K562 (cell line): ENCODE data around the gene ACE. TPM values are rescaled to one million over a fixed set of nuclear protein-coding genes. Genes with fewer than 3 reads are reported as not detected.

Source experiments
- CCAR2 ChIP-seq: fragments of 200-400 bp; formaldehyde crosslinking; IDR thresholded peaks from 2 replicates; pipeline ENCODE4 v1.6.1; 2017; ENCODE audit warnings: mild to moderate bottlenecking, low read depth, low read length
- DDX20 ChIP-seq: fragments of 450-650 bp; IDR thresholded peaks from 2 replicates; pipeline ENCODE4 v1.6.1; 2016; ENCODE audit warnings: missing genetic modification characterization, low read depth, mild to moderate bottlenecking, missing compliant biosample characterization, moderate library complexity
- ELF4 ChIP-seq: fragments of 450-650 bp; formaldehyde crosslinking; IDR thresholded peaks from 2 replicates; pipeline ENCODE4 v1.4.0; 2022; ENCODE audit warnings: missing genetic modification characterization
- JUND ChIP-seq, 2 experiments: IDR thresholded peaks; 2 replicates in 1 of 2; 3 replicates in 1 of 2; pipeline ENCODE4 v1.6.1; 2011; ENCODE audit warnings: borderline replicate concordance in 2 of 2, low read depth in 2 of 2, low read length in 2 of 2, improper control_type of control experiment in 1 of 2, missing biosample characterization in 1 of 2, missing genetic modification characterization in 1 of 2, missing genetic modification reagents in 1 of 2
- MECOM ChIP-seq: fragments of 250-450 bp; sonication (Bioruptor Pico); IDR thresholded peaks from 2 replicates; pipeline ENCODE4 v1.8.0; 2022; ENCODE audit warnings: inconsistent platforms
- NR1H2 ChIP-seq: sonication (generic); formaldehyde crosslinking; IDR thresholded peaks from 2 replicates; pipeline ENCODE4 v1.4.0; 2020; ENCODE audit warnings: mild to moderate bottlenecking, missing genetic modification reagents
- PCBP2 ChIP-seq: fragments of 200-400 bp; formaldehyde crosslinking; IDR thresholded peaks from 2 replicates; pipeline ENCODE4 v1.6.1; 2018; ENCODE audit warnings: low read length, low read depth, mild to moderate bottlenecking, moderate library complexity; ENCODE audit not compliant: poor library complexity, severe bottlenecking
- RBM14 ChIP-seq: fragments of 200-400 bp; formaldehyde crosslinking; IDR thresholded peaks from 2 replicates; pipeline ENCODE4 v1.6.1; 2018; ENCODE audit warnings: low read depth, mild to moderate bottlenecking, low read length, moderate library complexity, borderline replicate concordance; ENCODE audit not compliant: insufficient read depth
- SAP30 ChIP-seq: fragments of 200-600 bp; sonication (generic); IDR thresholded peaks from 2 replicates; pipeline ENCODE4 v1.6.1; 2012; ENCODE audit warnings: borderline replicate concordance, low read depth, mild to moderate bottlenecking, moderate library complexity, low read length, control low read depth, inconsistent platforms; ENCODE audit not compliant: insufficient read depth, poor library complexity, severe bottlenecking
- SMAD3 ChIP-seq: fragments of 450-650 bp; formaldehyde crosslinking; conservative IDR thresholded peaks from 2 replicates; pipeline ENCODE4 v1.4.0; 2020; ENCODE audit warnings: mild to moderate bottlenecking
- TAF7 ChIP-seq: fragments of 450-650 bp; IDR thresholded peaks from 2 replicates; pipeline ENCODE4 v1.6.1; 2016; ENCODE audit warnings: missing genetic modification characterization, missing compliant biosample characterization
- ZFP1 ChIP-seq: fragments of 450-650 bp; formaldehyde crosslinking; IDR thresholded peaks from 2 replicates; pipeline ENCODE4 v1.4.0; 2020; ENCODE audit warnings: mild to moderate bottlenecking, mixed read lengths
- ZNF239 ChIP-seq: fragments of 250-450 bp; sonication (Bioruptor Pico); IDR thresholded peaks from 2 replicates; pipeline ENCODE4 v1.4.0; 2020; ENCODE audit warnings: mild to moderate bottlenecking
- ZNF41 ChIP-seq: fragments of 250-450 bp; sonication (Bioruptor Pico); conservative IDR thresholded peaks from 2 replicates; pipeline ENCODE4 v1.4.0; 2020; ENCODE audit warnings: mild to moderate bottlenecking
- ZNF764 ChIP-seq: fragments of 250-450 bp; sonication (Bioruptor Pico); IDR thresholded peaks from 2 replicates; pipeline ENCODE4 v1.4.0; 2020; ENCODE audit warnings: low read depth, mild to moderate bottlenecking, moderate library complexity
- polyA plus RNA-seq, 8 experiments: library from polyadenylated mRNA; depleted of rRNA in 4 of 8; stranded (reverse) in 5 of 8; unstranded in 3 of 8; fragments of >200 nt; fragmentation: Nextera tagmentation in 2 of 8; fragmentation: Illumina TruSeq in 1 of 8; extraction: Ambion mirVana in 2 of 8; extraction: Trizol in 1 of 8; gene quantifications; 2 replicates each; pipeline versions ENCODE4 v1.2.1 to v1.2.3, GENCODE V29; 2011 to 2014; ENCODE audit warnings: inconsistent platforms in 1 of 8, missing spikeins in 1 of 8
- total RNA-seq, 7 experiments: library from RNA; depleted of rRNA in 6 of 7; stranded (reverse); fragments of >200 nt in 6 of 7; fragmentation: Illumina TruSeq in 2 of 7; extraction: Trizol in 2 of 7; gene quantifications; 2 replicates each; pipeline versions ENCODE4 v1.2.1 to v1.2.3, GENCODE V29; 2011 to 2021; ENCODE audit warnings: low replicate concordance in 1 of 7
- TF ChIP-seq, protein P1 (sequence below): sonication (generic); formaldehyde crosslinking; IDR thresholded peaks from 2 replicates; pipeline ENCODE4 v1.8.1; 2023; ENCODE audit warnings: mild to moderate bottlenecking, missing genetic modification reagents
- TF ChIP-seq, protein P2 (sequence below): sonication (generic); formaldehyde crosslinking; IDR thresholded peaks from 2 replicates; pipeline ENCODE4 v1.8.0; 2023; ENCODE audit warnings: mild to moderate bottlenecking, missing genetic modification reagents
- TF ChIP-seq, protein P3 (sequence below), 2 experiments: IDR thresholded peaks in 1 of 2; conservative IDR thresholded peaks in 1 of 2; 2 replicates each; pipeline ENCODE4 v1.6.1; 2016; ENCODE audit warnings: low read depth in 2 of 2, mild to moderate bottlenecking in 1 of 2, missing compliant biosample characterization in 1 of 2, missing genetic modification characterization in 1 of 2, moderate library complexity in 1 of 2

The ACE gene
- total and polyA plus RNA-seq, 9 of the 15 experiments (the other 6 are each of a cell fraction or from before 2014, with no cell fraction given): 0.07 to 2.5 (median 0.47) TPM; not detected in 1

DNA sequence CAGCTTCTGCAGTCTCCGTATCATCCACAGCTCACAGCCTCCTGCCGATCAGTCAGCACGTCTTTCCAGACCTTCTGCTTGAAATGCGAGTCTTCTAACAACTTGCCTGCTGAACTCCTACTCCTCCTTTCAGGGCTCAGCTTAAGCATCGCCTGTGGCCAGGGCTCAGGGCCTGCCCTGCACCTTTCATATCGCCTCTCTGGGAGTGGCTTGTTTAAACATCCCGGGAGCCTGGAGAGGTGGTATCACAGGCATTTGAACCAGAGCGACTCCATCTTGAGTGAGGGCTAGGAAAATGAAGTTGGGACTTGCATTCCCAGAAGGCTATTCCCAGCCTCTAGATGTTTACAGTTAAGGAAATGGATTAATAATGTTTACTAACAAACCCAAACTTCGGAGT lies 16.8 kb upstream of the ACE start (continued):
- TF ChIP-seq, protein P1, sequence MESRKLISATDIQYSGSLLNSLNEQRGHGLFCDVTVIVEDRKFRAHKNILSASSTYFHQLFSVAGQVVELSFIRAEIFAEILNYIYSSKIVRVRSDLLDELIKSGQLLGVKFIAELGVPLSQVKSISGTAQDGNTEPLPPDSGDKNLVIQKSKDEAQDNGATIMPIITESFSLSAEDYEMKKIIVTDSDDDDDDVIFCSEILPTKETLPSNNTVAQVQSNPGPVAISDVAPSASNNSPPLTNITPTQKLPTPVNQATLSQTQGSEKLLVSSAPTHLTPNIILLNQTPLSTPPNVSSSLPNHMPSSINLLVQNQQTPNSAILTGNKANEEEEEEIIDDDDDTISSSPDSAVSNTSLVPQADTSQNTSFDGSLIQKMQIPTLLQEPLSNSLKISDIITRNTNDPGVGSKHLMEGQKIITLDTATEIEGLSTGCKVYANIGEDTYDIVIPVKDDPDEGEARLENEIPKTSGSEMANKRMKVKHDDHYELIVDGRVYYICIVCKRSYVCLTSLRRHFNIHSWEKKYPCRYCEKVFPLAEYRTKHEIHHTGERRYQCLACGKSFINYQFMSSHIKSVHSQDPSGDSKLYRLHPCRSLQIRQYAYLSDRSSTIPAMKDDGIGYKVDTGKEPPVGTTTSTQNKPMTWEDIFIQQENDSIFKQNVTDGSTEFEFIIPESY: no peak
- TF ChIP-seq ZNF239 (peak; percentile 78), TAF7 (0 out of 2 replicates have a peak, but pooled peaks have one; percentile 43), ZFP1 (no peak; the same call in 1 of the 2 replicates), JUND (IDR thresholded peaks at IDR 0.05; ENCODE audit: borderline replicate concordance, low read depth, low read length) (no peak), JUND (tag; IDR thresholded peaks at IDR 0.05; ENCODE audit: borderline replicate concordance, low read depth, low read length) (no peak), NR1H2 (CRISPR knock-in tag) (no peak), PCBP2 (no peak), DDX20 (tag) (peak; percentile 88), ZNF764 (CRISPR knock-in tag) (no peak), RBM14 (no peak), SMAD3 (CRISPR knock-in tag) (peak; percentile 92), MECOM (CRISPR knock-in tag) (peak; percentile 87), SAP30 (no peak), ELF4 (no peak; the same call in 1 of the 2 replicates), ZNF41 (CRISPR knock-in tag) (peak; percentile 90), CCAR2 (no peak)
- TF ChIP-seq, protein P2, sequence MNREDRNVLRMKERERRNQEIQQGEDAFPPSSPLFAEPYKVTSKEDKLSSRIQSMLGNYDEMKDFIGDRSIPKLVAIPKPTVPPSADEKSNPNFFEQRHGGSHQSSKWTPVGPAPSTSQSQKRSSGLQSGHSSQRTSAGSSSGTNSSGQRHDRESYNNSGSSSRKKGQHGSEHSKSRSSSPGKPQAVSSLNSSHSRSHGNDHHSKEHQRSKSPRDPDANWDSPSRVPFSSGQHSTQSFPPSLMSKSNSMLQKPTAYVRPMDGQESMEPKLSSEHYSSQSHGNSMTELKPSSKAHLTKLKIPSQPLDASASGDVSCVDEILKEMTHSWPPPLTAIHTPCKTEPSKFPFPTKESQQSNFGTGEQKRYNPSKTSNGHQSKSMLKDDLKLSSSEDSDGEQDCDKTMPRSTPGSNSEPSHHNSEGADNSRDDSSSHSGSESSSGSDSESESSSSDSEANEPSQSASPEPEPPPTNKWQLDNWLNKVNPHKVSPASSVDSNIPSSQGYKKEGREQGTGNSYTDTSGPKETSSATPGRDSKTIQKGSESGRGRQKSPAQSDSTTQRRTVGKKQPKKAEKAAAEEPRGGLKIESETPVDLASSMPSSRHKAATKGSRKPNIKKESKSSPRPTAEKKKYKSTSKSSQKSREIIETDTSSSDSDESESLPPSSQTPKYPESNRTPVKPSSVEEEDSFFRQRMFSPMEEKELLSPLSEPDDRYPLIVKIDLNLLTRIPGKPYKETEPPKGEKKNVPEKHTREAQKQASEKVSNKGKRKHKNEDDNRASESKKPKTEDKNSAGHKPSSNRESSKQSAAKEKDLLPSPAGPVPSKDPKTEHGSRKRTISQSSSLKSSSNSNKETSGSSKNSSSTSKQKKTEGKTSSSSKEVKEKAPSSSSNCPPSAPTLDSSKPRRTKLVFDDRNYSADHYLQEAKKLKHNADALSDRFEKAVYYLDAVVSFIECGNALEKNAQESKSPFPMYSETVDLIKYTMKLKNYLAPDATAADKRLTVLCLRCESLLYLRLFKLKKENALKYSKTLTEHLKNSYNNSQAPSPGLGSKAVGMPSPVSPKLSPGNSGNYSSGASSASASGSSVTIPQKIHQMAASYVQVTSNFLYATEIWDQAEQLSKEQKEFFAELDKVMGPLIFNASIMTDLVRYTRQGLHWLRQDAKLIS (CRISPR knock-in tag): no peak
- TF ChIP-seq, protein P3, sequence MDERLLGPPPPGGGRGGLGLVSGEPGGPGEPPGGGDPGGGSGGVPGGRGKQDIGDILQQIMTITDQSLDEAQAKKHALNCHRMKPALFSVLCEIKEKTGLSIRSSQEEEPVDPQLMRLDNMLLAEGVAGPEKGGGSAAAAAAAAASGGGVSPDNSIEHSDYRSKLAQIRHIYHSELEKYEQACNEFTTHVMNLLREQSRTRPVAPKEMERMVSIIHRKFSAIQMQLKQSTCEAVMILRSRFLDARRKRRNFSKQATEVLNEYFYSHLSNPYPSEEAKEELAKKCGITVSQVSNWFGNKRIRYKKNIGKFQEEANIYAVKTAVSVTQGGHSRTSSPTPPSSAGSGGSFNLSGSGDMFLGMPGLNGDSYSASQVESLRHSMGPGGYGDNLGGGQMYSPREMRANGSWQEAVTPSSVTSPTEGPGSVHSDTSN (CRISPR knock-in tag; IDR thresholded peaks at IDR 0.05; ENCODE audit: low read depth): no peak
- TF ChIP-seq, protein P3 (tag; conservative IDR thresholded peaks at IDR 0.05; ENCODE audit: low read depth): 0 out of 2 replicates have a peak, but pooled peaks have one; percentile 20
